Stomach (tissue), 9 donors: Measurements from ENCODE around the gene GOSR1. TPM values are rescaled to one million over a fixed set of nuclear protein-coding genes. Genes with fewer than 3 reads are reported as not detected.
A peak's percentile ranks its signal among the peaks of the same experiment; 100 is the strongest.

Experiments
- DNase-seq, 2 donors: peaks; one replicate each; pipeline versions ENCODE4 v3.0.0 to v3.0.0-alpha.2; 2013 to 2019
- H3K27ac ChIP-seq, 5 donors: fragments of 200-600 bp in 4 of 5; sonication (generic) in 4 of 5; one replicate each; pipeline ENCODE4 v1.5.1; 2013 to 2019; ENCODE audit warnings: mild to moderate bottlenecking in 1 of 5, moderate library complexity in 1 of 5
- H3K27me3 ChIP-seq, 3 donors: fragments of 200-600 bp; sonication (generic); one replicate each; pipeline ENCODE4 v1.5.1; 2017 to 2019; ENCODE audit warnings: mixed run types in 1 of 3
- H3K36me3 ChIP-seq, 4 donors: fragments of 200-600 bp; sonication (generic); 1 replicate in 3 of 4; 2 replicates in 1 of 4; pipeline ENCODE4 v1.5.1; 2016 to 2019
- H3K4me1 ChIP-seq, 4 donors: fragments of 200-600 bp; sonication (generic); one replicate each; pipeline ENCODE4 v1.5.1; 2016 to 2019
- H3K4me3 ChIP-seq, 4 donors: fragments of 200-600 bp; sonication (generic) in 3 of 4; one replicate each; pipeline ENCODE4 v1.5.1; 2016 to 2019; ENCODE audit warnings: mild to moderate bottlenecking in 1 of 4
- H3K9me3 ChIP-seq, 4 donors: fragments of 200-600 bp; sonication (generic); one replicate each; pipeline ENCODE4 v1.5.1; 2016 to 2019
- EP300 ChIP-seq: sonication (generic); formaldehyde crosslinking; IDR thresholded peaks from one replicate; pipeline ENCODE4 v1.6.1; 2017; ENCODE audit warnings: antibody characterized with exemption
- POLR2A ChIP-seq, 4 donors: fragments of 450-650 bp; IDR thresholded peaks; one replicate each; pipeline ENCODE4 v1.6.1; 2016; ENCODE audit warnings: antibody characterized with exemption in 4 of 4, control low read depth in 2 of 4, mild to moderate bottlenecking in 1 of 4, moderate library complexity in 1 of 4
- POLR2AphosphoS5 ChIP-seq, 3 donors: sonication (generic); formaldehyde crosslinking; IDR thresholded peaks; one replicate each; pipeline ENCODE4 v1.6.1; 2016; ENCODE audit warnings: antibody characterized with exemption in 3 of 3
- WGBS, 5 donors: extraction: QIAGEN DNeasy Blood & Tissue Kit in 3 of 5; methylation state at CpG; one replicate each; pipeline versions ENCODE4 v1.1.5 to v1.1.7; 2013 to 2018; 5-methylcytosine and 5-hydroxymethylcytosine counted together
- intact Hi-C: fragments of 100-400 bp; cut with DNase I; formaldehyde crosslinking; loops from one replicate; pipeline ENCODE4 v1.15.1; 2023; ENCODE audit warnings: low total_unique reads
- polyA plus RNA-seq, 3 donors: library from polyadenylated mRNA; stranded (reverse); fragments of 200-250 nt; gene quantifications; one replicate each; pipeline ENCODE4 v1.2.3, GENCODE V29; 2013
- total RNA-seq, 5 donors: library from RNA; depleted of rRNA; stranded (reverse); fragments of >200 nt; gene quantifications; one replicate each; pipeline versions ENCODE4 v1.1.0 to v1.2.3, GENCODE V29; 2014 to 2016
- TF ChIP-seq, protein P1 (sequence below), 7 experiments: fragments of 450-650 bp in 4 of 7; fragments of 200-600 bp in 3 of 7; sonication (generic) in 3 of 7; IDR thresholded peaks; one replicate each; pipeline ENCODE4 v1.5.1; 2016 to 2019; ENCODE audit warnings: antibody characterized with exemption in 7 of 7, control low read depth in 2 of 7, mild to moderate bottlenecking in 1 of 7
- donor health status: healthy with polysubstance abuse.
- donor health status: Bipolar disorder and iron deficiency.
- donor health status: healthy.

Gene GOSR1
- total and polyA plus RNA-seq, 8 donors: 7.0 to 45.5 (median 13.0) TPM

DNA sequence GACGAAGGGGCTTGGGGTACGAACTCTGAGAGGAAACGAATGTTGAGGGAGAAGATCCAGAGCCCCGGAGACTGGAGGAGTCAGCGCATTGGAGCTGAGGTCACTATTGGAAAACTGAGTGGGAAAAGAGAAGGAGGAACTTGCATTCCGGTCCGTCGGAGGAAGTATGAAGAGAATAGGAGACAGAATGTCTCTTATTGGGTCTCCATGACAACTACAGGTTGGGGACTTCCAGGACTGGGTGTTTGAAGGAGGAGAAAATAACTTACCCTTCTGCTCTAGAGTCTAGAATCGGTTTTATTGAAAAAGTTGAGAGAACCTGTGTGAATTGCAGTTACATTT lies 537 bp downstream of the GOSR1 start:
- Histone ChIP-seq H3K27ac (peak overlapping the region; percentile 87 to 97 (median 94)), H3K36me3 (peaks cover 3 to 37% (median 36%) of the 10 kb centered on the region in 4 donors), H3K4me1 (peaks cover 6 to 37% (median 25%) of the 10 kb centered on the region in 4 donors), H3K9me3 (no peaks in the 10 kb centered on the region), H3K4me3 (peak overlapping the region; percentile 71 to 90 (median 80)), H3K27me3 (no peaks in the 10 kb centered on the region)
- intact Hi-C loops: no loop called here
- peak in 1 of 2 donors; percentile 42 for DNase-seq
- TF ChIP-seq, protein P1, sequence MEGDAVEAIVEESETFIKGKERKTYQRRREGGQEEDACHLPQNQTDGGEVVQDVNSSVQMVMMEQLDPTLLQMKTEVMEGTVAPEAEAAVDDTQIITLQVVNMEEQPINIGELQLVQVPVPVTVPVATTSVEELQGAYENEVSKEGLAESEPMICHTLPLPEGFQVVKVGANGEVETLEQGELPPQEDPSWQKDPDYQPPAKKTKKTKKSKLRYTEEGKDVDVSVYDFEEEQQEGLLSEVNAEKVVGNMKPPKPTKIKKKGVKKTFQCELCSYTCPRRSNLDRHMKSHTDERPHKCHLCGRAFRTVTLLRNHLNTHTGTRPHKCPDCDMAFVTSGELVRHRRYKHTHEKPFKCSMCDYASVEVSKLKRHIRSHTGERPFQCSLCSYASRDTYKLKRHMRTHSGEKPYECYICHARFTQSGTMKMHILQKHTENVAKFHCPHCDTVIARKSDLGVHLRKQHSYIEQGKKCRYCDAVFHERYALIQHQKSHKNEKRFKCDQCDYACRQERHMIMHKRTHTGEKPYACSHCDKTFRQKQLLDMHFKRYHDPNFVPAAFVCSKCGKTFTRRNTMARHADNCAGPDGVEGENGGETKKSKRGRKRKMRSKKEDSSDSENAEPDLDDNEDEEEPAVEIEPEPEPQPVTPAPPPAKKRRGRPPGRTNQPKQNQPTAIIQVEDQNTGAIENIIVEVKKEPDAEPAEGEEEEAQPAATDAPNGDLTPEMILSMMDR (IDR thresholded peaks at IDR 0.05): no peak
- TF ChIP-seq POLR2A (IDR thresholded peaks at IDR 0.05): no peak
- no peak for TF ChIP-seq POLR2AphosphoS5 (IDR thresholded peaks at IDR 0.05)
- no peak for TF ChIP-seq EP300
- 0 to 1% (median 1%) methylated on average over 9 of the region's 9 CpGs for WGBS, 5 donors

- intact Hi-C loops: no loop called here
- peaks cover 25 to 85% (median 84%) of the 10 kb centered on the region in 4 donors for H3K36me3 ChIP-seq
Measured at GRCh38 chr17:30482555-30482954, 5.3 kb downstream of the GOSR1 start.

DNA sequence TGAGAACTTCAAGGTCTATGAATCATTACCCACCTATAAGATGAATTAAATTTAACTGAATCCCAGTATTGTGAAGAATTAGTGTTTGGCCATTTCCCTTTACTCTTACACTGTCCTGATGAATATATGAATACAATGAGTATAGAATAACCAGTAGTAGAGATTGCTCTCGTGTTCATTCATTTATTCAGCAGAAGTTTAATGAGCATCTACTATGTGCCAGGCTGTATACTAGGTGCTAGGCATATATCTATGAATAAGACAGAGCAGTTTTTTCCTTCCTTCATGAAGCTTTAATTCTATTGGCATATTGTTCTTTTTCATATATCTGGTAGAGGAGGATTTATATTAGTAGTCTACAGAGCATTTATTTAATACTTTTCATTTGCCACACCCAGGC lies 6.0 kb downstream of the GOSR1 start:
- Histone ChIP-seq H3K27ac (no peak overlapping the region), H3K27me3 (no peaks in the 10 kb centered on the region), H3K4me3 (no peak overlapping the region), H3K36me3 (peaks cover 28 to 91% (median 90%) of the 10 kb centered on the region in 4 donors), H3K4me1 (peaks cover 5 to 24% (median 16%) of the 10 kb centered on the region in 4 donors), H3K9me3 (no peaks in the 10 kb centered on the region)
- TF ChIP-seq, protein P1 (IDR thresholded peaks at IDR 0.05): no peak
- no peak for TF ChIP-seq POLR2A (IDR thresholded peaks at IDR 0.05)
- TF ChIP-seq POLR2AphosphoS5 (IDR thresholded peaks at IDR 0.05): no peak
- TF ChIP-seq EP300: no peak
- intact Hi-C loops: no loop called here
- WGBS, 5 donors: 92 to 100% (median 93%) methylated on average over 1 of the region's 1 CpG
- no peak for DNase-seq

More at GRCh38 chr17:30482555-30482954, 5.3 kb downstream of the GOSR1 start:
- TF ChIP-seq, protein P1 (IDR thresholded peaks at IDR 0.05): no peak
- TF ChIP-seq EP300 (no peak), POLR2AphosphoS5 (IDR thresholded peaks at IDR 0.05) (no peak)
- H3K4me1 ChIP-seq: peaks cover 6 to 28% (median 20%) of the 10 kb centered on the region in 4 donors
- no peaks in the 10 kb centered on the region for H3K27me3 ChIP-seq
- no peaks in the 10 kb centered on the region for H3K9me3 ChIP-seq
- no peak overlapping the region for H3K27ac ChIP-seq
- H3K4me3 ChIP-seq: no peak overlapping the region
- no peak for DNase-seq

DNA sequence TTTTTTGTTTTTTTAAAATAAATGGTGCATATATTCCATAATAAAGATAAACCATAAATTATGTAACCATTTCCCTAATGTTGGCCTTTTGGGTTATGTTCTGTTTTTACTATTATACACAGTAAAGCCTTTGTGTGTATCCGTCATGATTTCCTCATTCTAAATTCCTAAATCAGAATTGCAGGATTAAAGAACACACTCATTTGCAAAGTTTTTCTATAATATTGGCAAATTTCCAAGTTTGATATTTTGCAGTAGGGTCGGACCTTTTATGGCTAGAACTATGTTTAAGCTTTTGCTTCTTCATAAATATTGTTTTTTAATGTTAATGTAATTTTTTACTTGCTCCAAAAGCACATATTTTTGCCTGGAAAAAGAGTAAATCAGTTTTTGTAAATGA lies 16.6 kb downstream of the GOSR1 start:
- 44 to 62% (median 49%) methylated on average over 2 of the region's 2 CpGs for WGBS, 5 donors
- Histone ChIP-seq H3K27me3 (no peaks in the 10 kb centered on the region), H3K4me1 (no peaks in the 10 kb centered on the region), H3K4me3 (no peak overlapping the region), H3K27ac (no peak overlapping the region), H3K9me3 (no peaks in the 10 kb centered on the region), H3K36me3 (peaks cover 47 to 100% (median 100%) of the 10 kb centered on the region in 4 donors)
- no peak for DNase-seq
- intact Hi-C loops: no loop called here
- TF ChIP-seq POLR2AphosphoS5 (IDR thresholded peaks at IDR 0.05) (no peak), EP300 (no peak)

GRCh38 chr17:30495586-30495985 lies 18.4 kb downstream of the GOSR1 start:
- Histone ChIP-seq H3K27me3 (no peaks in the 10 kb centered on the region), H3K4me1 (no peaks in the 10 kb centered on the region), H3K9me3 (no peaks in the 10 kb centered on the region), H3K27ac (no peak overlapping the region), H3K4me3 (no peak overlapping the region), H3K36me3 (peaks cover 40 to 98% (median 97%) of the 10 kb centered on the region in 4 donors)
- intact Hi-C loops: no loop called here
- DNase-seq: peak in 1 of 2 donors; percentile 12
- no peak for TF ChIP-seq EP300
